H1 (cell line): Measurements from ENCODE around the gene PPY.

Source experiments
- BRCA1 ChIP-seq: IDR thresholded peaks from 2 replicates; pipeline ENCODE4 v1.6.1; 2012; ENCODE audit warnings: low read depth, low read length, improper control_type of control experiment
- CTCF ChIP-seq, 3 experiments: IDR thresholded peaks; 1 replicate in 2 of 3; 2 replicates in 1 of 3; pipeline versions ENCODE4 v1.5.1 to v1.6.1; 2011; ENCODE audit warnings: low read length in 3 of 3, mild to moderate bottlenecking in 3 of 3, inconsistent platforms in 2 of 3, low read depth in 1 of 3, moderate library complexity in 1 of 3; ENCODE audit not compliant: insufficient read depth in 1 of 3; ENCODE audit errors: control extremely low read depth in 1 of 3
- EP300 ChIP-seq, 2 experiments: IDR thresholded peaks; 1 replicate in 1 of 2; 2 replicates in 1 of 2; pipeline ENCODE4 v1.6.1; 2011 to 2012; ENCODE audit warnings: low read depth in 2 of 2, low read length in 2 of 2, mild to moderate bottlenecking in 2 of 2, borderline replicate concordance in 1 of 2, inconsistent platforms in 1 of 2, moderate library complexity in 1 of 2
- JUN ChIP-seq: IDR thresholded peaks from 2 replicates; pipeline ENCODE4 v1.6.1; 2011; ENCODE audit warnings: low read depth, mild to moderate bottlenecking, improper control_type of control experiment, low read length
- POLR2A ChIP-seq, 2 experiments: IDR thresholded peaks; 1 replicate in 1 of 2; 2 replicates in 1 of 2; pipeline ENCODE4 v1.6.1; 2011; ENCODE audit warnings: low read depth in 2 of 2, low read length in 2 of 2, mild to moderate bottlenecking in 2 of 2; ENCODE audit errors: control extremely low read depth in 1 of 2
- POLR2AphosphoS5 ChIP-seq: IDR thresholded peaks from 2 replicates; pipeline ENCODE4 v1.6.1; 2011; ENCODE audit warnings: low read depth, low read length
- RAD21 ChIP-seq, 2 experiments: IDR thresholded peaks in 1 of 2; conservative IDR thresholded peaks in 1 of 2; 2 replicates each; pipeline ENCODE4 v1.6.1; 2011; ENCODE audit warnings: low read depth in 2 of 2, low read length in 2 of 2, improper control_type of control experiment in 1 of 2, inconsistent platforms in 1 of 2, mild to moderate bottlenecking in 1 of 2, moderate library complexity in 1 of 2
- SIN3A ChIP-seq, 2 experiments: IDR thresholded peaks in 1 of 2; conservative IDR thresholded peaks in 1 of 2; 2 replicates each; pipeline ENCODE4 v1.6.1; 2011 to 2012; ENCODE audit warnings: low read length in 2 of 2, improper control_type of control experiment in 1 of 2, low read depth in 1 of 2, mild to moderate bottlenecking in 1 of 2
- TAF1 ChIP-seq: IDR thresholded peaks from 2 replicates; pipeline ENCODE4 v1.6.1; 2011; ENCODE audit warnings: mild to moderate bottlenecking, low read depth, low read length
- YY1 ChIP-seq: IDR thresholded peaks from 2 replicates; pipeline ENCODE4 v1.6.1; 2011; ENCODE audit warnings: low read depth, mild to moderate bottlenecking, low read length

- TF ChIP-seq SIN3A (conservative IDR thresholded peaks at IDR 0.05 in 1 of 2, IDR thresholded peaks at IDR 0.05 in 1 of 2; ENCODE audit: low read depth in 1 of 2, low read length in 2 of 2) (no peak), CTCF (IDR thresholded peaks at IDR 0.05; ENCODE audit: control extremely low read depth in 1 of 3, insufficient read depth in 1 of 3, low read depth in 1 of 3, low read length in 3 of 3) (peak; percentile 74 to 81 (median 79)), RAD21 (IDR thresholded peaks at IDR 0.05 in 1 of 2, conservative IDR thresholded peaks at IDR 0.05 in 1 of 2; ENCODE audit: low read depth in 2 of 2, low read length in 2 of 2) (peak; percentile 57 to 68), POLR2A (IDR thresholded peaks at IDR 0.05; ENCODE audit: control extremely low read depth in 1 of 2, low read depth in 2 of 2, low read length in 2 of 2) (no peak; a peak in 1 of 3 replicates), EP300 (IDR thresholded peaks at IDR 0.05; ENCODE audit: borderline replicate concordance in 1 of 2, low read depth in 2 of 2, low read length in 2 of 2) (no peak), JUN (no peak), BRCA1 (no peak), YY1 (no peak), POLR2AphosphoS5 (no peak), TAF1 (no peak)
These were observed 24.8 kb downstream of the PPY start for GRCh38 chr17:43917348-43918025.
